Liver (tissue), 9 donors: Measurements from ENCODE around the gene CYFIP2. TPM values are rescaled to one million over a fixed set of nuclear protein-coding genes. Genes with fewer than 3 reads are reported as not detected.

Source experiments
- DNase-seq: peaks from one replicate; pipeline ENCODE4 v3.0.0-alpha.2; 2017; ENCODE audit warnings: low spot score
- H3K27ac ChIP-seq, 2 donors: one replicate each; pipeline ENCODE4 v1.7.0; 2013; ENCODE audit warnings: inconsistent platforms in 2 of 2, low read length in 2 of 2, control low read depth in 1 of 2, low read depth in 1 of 2, mild to moderate bottlenecking in 1 of 2
- H3K27me3 ChIP-seq, 4 donors: one replicate each; pipeline versions ENCODE4 v1.6.1 to v1.7.0; 2013; ENCODE audit warnings: low read length in 3 of 4, inconsistent platforms in 1 of 4, mild to moderate bottlenecking in 1 of 4, moderate library complexity in 1 of 4; ENCODE audit not compliant: control insufficient read depth in 4 of 4, insufficient read depth in 4 of 4
- H3K36me3 ChIP-seq, 4 donors: one replicate each; pipeline versions ENCODE4 v1.6.1 to v1.7.0; 2013; ENCODE audit warnings: low read length in 3 of 4, mild to moderate bottlenecking in 3 of 4, low read depth in 1 of 4, moderate library complexity in 1 of 4; ENCODE audit not compliant: control insufficient read depth in 4 of 4, insufficient read depth in 3 of 4
- H3K4me1 ChIP-seq, 4 donors: one replicate each; pipeline versions ENCODE4 v1.6.1 to v1.7.0; 2013; ENCODE audit warnings: low read length in 3 of 4, mild to moderate bottlenecking in 3 of 4, moderate library complexity in 1 of 4; ENCODE audit not compliant: control insufficient read depth in 4 of 4, insufficient read depth in 4 of 4
- H3K4me3 ChIP-seq, 3 donors: one replicate each; pipeline versions ENCODE4 v1.6.1 to v1.7.0; 2013; ENCODE audit warnings: low read length in 3 of 3, control low read depth in 1 of 3, low read depth in 1 of 3, mild to moderate bottlenecking in 1 of 3
- H3K9ac ChIP-seq, 2 donors: one replicate each; pipeline ENCODE4 v1.7.0; 2013; ENCODE audit warnings: low read length in 2 of 2, mild to moderate bottlenecking in 2 of 2, moderate library complexity in 2 of 2, control low read depth in 1 of 2, low read depth in 1 of 2
- H3K9me3 ChIP-seq, 4 donors: one replicate each; pipeline versions ENCODE4 v1.6.1 to v1.7.0; 2013; ENCODE audit warnings: low read length in 3 of 4; ENCODE audit not compliant: control insufficient read depth in 4 of 4
- EGR1 ChIP-seq, 2 donors: IDR thresholded peaks; 2 replicates each; pipeline ENCODE4 v1.6.1; 2016 to 2018; ENCODE audit warnings: antibody characterized with exemption in 2 of 2, low read depth in 2 of 2
- FOXA1 ChIP-seq: IDR thresholded peaks from 2 replicates; pipeline ENCODE4 v1.6.1; 2016; ENCODE audit warnings: antibody characterized with exemption
- FOXA2 ChIP-seq: IDR thresholded peaks from 2 replicates; pipeline ENCODE4 v1.6.1; 2016; ENCODE audit warnings: antibody characterized with exemption
- GABPA ChIP-seq, 2 donors: IDR thresholded peaks in 1 of 2; conservative IDR thresholded peaks in 1 of 2; 2 replicates each; pipeline ENCODE4 v1.6.1; 2016; ENCODE audit warnings: antibody characterized with exemption in 2 of 2, mild to moderate bottlenecking in 1 of 2, moderate library complexity in 1 of 2
- HNF4A ChIP-seq, 2 donors: conservative IDR thresholded peaks; 2 replicates each; pipeline ENCODE4 v1.6.1; 2016; ENCODE audit warnings: antibody characterized with exemption in 2 of 2, mild to moderate bottlenecking in 2 of 2
- HNF4G ChIP-seq: IDR thresholded peaks from 2 replicates; pipeline ENCODE4 v1.6.1; 2016; ENCODE audit warnings: antibody characterized with exemption
- JUND ChIP-seq, 2 donors: IDR thresholded peaks; 2 replicates each; pipeline ENCODE4 v1.6.1; 2016; ENCODE audit warnings: antibody characterized with exemption in 2 of 2
- MAX ChIP-seq: IDR thresholded peaks from 2 replicates; pipeline ENCODE4 v1.6.1; 2016; ENCODE audit warnings: antibody characterized with exemption
- RAD21 ChIP-seq, 2 donors: IDR thresholded peaks; 2 replicates each; pipeline ENCODE4 v1.6.1; 2016; ENCODE audit warnings: antibody characterized with exemption in 2 of 2, mild to moderate bottlenecking in 2 of 2
- RXRA ChIP-seq, 2 donors: IDR thresholded peaks; 2 replicates each; pipeline ENCODE4 v1.6.1; 2017 to 2018; ENCODE audit warnings: antibody characterized with exemption in 2 of 2, mild to moderate bottlenecking in 1 of 2
- SP1 ChIP-seq: IDR thresholded peaks from 2 replicates; pipeline ENCODE4 v1.6.1; 2018; ENCODE audit warnings: antibody characterized with exemption, mild to moderate bottlenecking
- TAF1 ChIP-seq: conservative IDR thresholded peaks from 2 replicates; pipeline ENCODE4 v1.6.1; 2016; ENCODE audit warnings: antibody characterized with exemption, mild to moderate bottlenecking
- YY1 ChIP-seq: IDR thresholded peaks from 2 replicates; pipeline ENCODE4 v1.6.1; 2016; ENCODE audit warnings: antibody characterized with exemption, mild to moderate bottlenecking
- WGBS: extraction: QIAGEN DNeasy Blood & Tissue Kit; methylation state at CpG from one replicate; pipeline ENCODE4 v1.1.7; 2013; 5-methylcytosine and 5-hydroxymethylcytosine counted together
- polyA plus RNA-seq, 2 donors: library from polyadenylated mRNA; stranded (reverse) in 1 of 2; unstranded in 1 of 2; fragments of 200-250 nt in 1 of 2; fragments of >200 nt in 1 of 2; fragmentation: Nextera tagmentation in 1 of 2; extraction: Ambion mirVana in 1 of 2; gene quantifications; one replicate each; pipeline versions ENCODE4 v1.2.1 to v1.2.3, GENCODE V29; 2013 to 2015
- total RNA-seq, 2 donors: library from RNA; depleted of rRNA; stranded (reverse); fragments of >200 nt; gene quantifications; one replicate each; pipeline ENCODE4 v1.2.3, GENCODE V29; 2014
- TF ChIP-seq, protein P1 (sequence below): IDR thresholded peaks from 2 replicates; pipeline ENCODE4 v1.6.1; 2016; ENCODE audit warnings: antibody characterized with exemption
- TF ChIP-seq, protein P2 (sequence below): IDR thresholded peaks from 2 replicates; pipeline ENCODE4 v1.6.1; 2016; ENCODE audit warnings: antibody characterized with exemption, mild to moderate bottlenecking
- TF ChIP-seq, protein P3 (sequence below): fragments of 150-350 bp; IDR thresholded peaks from 2 replicates; pipeline ENCODE4 v1.5.1; 2017; ENCODE audit warnings: improper control_type of control experiment, low read depth, low read length; ENCODE audit not compliant: missing input control
- donor health status: healthy.
- donor health status: healthy.
- donor health status: healthy.
- donor health status: healthy.
- donor health status: healthy.

Gene CYFIP2
- total and polyA plus RNA-seq, 4 donors = 12.6 to 38.9 (median 28.2) TPM

GRCh38 chr5:157285310-157286035 is 19.6 kb downstream of the CYFIP2 start:
- 84% methylated on average over 10 of the region's 10 CpGs for WGBS
- no peak overlapping the region for H3K4me3 ChIP-seq
- H3K9ac ChIP-seq = no peak overlapping the region
- TF ChIP-seq, protein P1, sequence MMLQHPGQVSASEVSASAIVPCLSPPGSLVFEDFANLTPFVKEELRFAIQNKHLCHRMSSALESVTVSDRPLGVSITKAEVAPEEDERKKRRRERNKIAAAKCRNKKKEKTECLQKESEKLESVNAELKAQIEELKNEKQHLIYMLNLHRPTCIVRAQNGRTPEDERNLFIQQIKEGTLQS = no peak
- TF ChIP-seq MAX = peak; percentile 18
- peak; percentile 26 to 41 for TF ChIP-seq HNF4A (conservative IDR thresholded peaks at IDR 0.05)
- TF ChIP-seq GABPA (IDR thresholded peaks at IDR 0.05 in 1 of 2, conservative IDR thresholded peaks at IDR 0.05 in 1 of 2) = no peak
- TF ChIP-seq, protein P2, sequence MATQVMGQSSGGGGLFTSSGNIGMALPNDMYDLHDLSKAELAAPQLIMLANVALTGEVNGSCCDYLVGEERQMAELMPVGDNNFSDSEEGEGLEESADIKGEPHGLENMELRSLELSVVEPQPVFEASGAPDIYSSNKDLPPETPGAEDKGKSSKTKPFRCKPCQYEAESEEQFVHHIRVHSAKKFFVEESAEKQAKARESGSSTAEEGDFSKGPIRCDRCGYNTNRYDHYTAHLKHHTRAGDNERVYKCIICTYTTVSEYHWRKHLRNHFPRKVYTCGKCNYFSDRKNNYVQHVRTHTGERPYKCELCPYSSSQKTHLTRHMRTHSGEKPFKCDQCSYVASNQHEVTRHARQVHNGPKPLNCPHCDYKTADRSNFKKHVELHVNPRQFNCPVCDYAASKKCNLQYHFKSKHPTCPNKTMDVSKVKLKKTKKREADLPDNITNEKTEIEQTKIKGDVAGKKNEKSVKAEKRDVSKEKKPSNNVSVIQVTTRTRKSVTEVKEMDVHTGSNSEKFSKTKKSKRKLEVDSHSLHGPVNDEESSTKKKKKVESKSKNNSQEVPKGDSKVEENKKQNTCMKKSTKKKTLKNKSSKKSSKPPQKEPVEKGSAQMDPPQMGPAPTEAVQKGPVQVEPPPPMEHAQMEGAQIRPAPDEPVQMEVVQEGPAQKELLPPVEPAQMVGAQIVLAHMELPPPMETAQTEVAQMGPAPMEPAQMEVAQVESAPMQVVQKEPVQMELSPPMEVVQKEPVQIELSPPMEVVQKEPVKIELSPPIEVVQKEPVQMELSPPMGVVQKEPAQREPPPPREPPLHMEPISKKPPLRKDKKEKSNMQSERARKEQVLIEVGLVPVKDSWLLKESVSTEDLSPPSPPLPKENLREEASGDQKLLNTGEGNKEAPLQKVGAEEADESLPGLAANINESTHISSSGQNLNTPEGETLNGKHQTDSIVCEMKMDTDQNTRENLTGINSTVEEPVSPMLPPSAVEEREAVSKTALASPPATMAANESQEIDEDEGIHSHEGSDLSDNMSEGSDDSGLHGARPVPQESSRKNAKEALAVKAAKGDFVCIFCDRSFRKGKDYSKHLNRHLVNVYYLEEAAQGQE = no peak
- TF ChIP-seq, protein P3, sequence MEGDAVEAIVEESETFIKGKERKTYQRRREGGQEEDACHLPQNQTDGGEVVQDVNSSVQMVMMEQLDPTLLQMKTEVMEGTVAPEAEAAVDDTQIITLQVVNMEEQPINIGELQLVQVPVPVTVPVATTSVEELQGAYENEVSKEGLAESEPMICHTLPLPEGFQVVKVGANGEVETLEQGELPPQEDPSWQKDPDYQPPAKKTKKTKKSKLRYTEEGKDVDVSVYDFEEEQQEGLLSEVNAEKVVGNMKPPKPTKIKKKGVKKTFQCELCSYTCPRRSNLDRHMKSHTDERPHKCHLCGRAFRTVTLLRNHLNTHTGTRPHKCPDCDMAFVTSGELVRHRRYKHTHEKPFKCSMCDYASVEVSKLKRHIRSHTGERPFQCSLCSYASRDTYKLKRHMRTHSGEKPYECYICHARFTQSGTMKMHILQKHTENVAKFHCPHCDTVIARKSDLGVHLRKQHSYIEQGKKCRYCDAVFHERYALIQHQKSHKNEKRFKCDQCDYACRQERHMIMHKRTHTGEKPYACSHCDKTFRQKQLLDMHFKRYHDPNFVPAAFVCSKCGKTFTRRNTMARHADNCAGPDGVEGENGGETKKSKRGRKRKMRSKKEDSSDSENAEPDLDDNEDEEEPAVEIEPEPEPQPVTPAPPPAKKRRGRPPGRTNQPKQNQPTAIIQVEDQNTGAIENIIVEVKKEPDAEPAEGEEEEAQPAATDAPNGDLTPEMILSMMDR = no peak
- peak; percentile 37 for TF ChIP-seq YY1
- TF ChIP-seq RAD21 (IDR thresholded peaks at IDR 0.05) = no peak
- TF ChIP-seq RXRA (IDR thresholded peaks at IDR 0.05) = peak in 1 of 2 donors; percentile 47
- TF ChIP-seq JUND (IDR thresholded peaks at IDR 0.05) = no peak
- TF ChIP-seq HNF4G = no peak
- TF ChIP-seq SP1 = peak; percentile 34
- no peak for TF ChIP-seq EGR1 (IDR thresholded peaks at IDR 0.05; ENCODE audit: low read depth in 2 of 2)
- no peak for TF ChIP-seq TAF1
- no peak for TF ChIP-seq FOXA2
- H3K36me3 ChIP-seq = no peaks in the 10 kb centered on the region
- DNase-seq = no peak
- H3K9me3 ChIP-seq = no peaks in the 10 kb centered on the region
- peak overlapping the region; percentile 36 to 48 for H3K27ac ChIP-seq
- H3K27me3 ChIP-seq = no peaks in the 10 kb centered on the region
- H3K4me1 ChIP-seq = peaks cover 7 to 45% (median 29%) of the 10 kb centered on the region in 4 donors

- no peaks in the 10 kb centered on the region for H3K27me3 ChIP-seq
- 33% methylated on average over 7 of the region's 7 CpGs for WGBS
- H3K4me1 ChIP-seq = peaks cover 7 to 50% (median 36%) of the 10 kb centered on the region in 4 donors
- DNase-seq = no peak
- peak overlapping the region in 1 of 2 donors; percentile 70 for H3K9ac ChIP-seq
- peak overlapping the region; percentile 80 to 90 for H3K27ac ChIP-seq
- H3K4me3 ChIP-seq = no peak overlapping the region
- H3K9me3 ChIP-seq = no peaks in the 10 kb centered on the region
- H3K36me3 ChIP-seq = no peaks in the 10 kb centered on the region
- no peak for TF ChIP-seq TAF1
- TF ChIP-seq, protein P2 = peak; percentile 18
- TF ChIP-seq, protein P3 = no peak
- TF ChIP-seq HNF4G = peak; percentile 87
- no peak for TF ChIP-seq GABPA (IDR thresholded peaks at IDR 0.05 in 1 of 2, conservative IDR thresholded peaks at IDR 0.05 in 1 of 2)
- TF ChIP-seq SP1 = peak; percentile 96
- peak; percentile 23 to 40 for TF ChIP-seq RAD21 (IDR thresholded peaks at IDR 0.05)
- peak; percentile 95 to 98 for TF ChIP-seq HNF4A (conservative IDR thresholded peaks at IDR 0.05)
- TF ChIP-seq FOXA1 = peak; percentile 13
- TF ChIP-seq MAX = peak; percentile 90
- TF ChIP-seq YY1 = peak; percentile 69
- peak; percentile 32 for TF ChIP-seq FOXA2
Observed at GRCh38 chr5:157286761-157287211, 20.9 kb downstream of the CYFIP2 start.
